SK-N-SH (cell line): ENCODE measurements around the gene BBIP1.

Experiments used
- FOXJ3 ChIP-seq: sonication (generic); formaldehyde crosslinking; IDR thresholded peaks from 2 replicates; pipeline ENCODE4 v1.5.1; 2020; ENCODE audit warnings: mild to moderate bottlenecking, missing genetic modification reagents
- MXI1 ChIP-seq: IDR thresholded peaks from 2 replicates; pipeline ENCODE4 v1.6.1; 2012; ENCODE audit warnings: mild to moderate bottlenecking, low read depth, low read length, improper control_type of control experiment
- TAF1 ChIP-seq: IDR thresholded peaks from 2 replicates; pipeline ENCODE4 v1.6.1; 2012; ENCODE audit warnings: low read depth, mild to moderate bottlenecking, low read length, moderate library complexity, borderline replicate concordance

DNA sequence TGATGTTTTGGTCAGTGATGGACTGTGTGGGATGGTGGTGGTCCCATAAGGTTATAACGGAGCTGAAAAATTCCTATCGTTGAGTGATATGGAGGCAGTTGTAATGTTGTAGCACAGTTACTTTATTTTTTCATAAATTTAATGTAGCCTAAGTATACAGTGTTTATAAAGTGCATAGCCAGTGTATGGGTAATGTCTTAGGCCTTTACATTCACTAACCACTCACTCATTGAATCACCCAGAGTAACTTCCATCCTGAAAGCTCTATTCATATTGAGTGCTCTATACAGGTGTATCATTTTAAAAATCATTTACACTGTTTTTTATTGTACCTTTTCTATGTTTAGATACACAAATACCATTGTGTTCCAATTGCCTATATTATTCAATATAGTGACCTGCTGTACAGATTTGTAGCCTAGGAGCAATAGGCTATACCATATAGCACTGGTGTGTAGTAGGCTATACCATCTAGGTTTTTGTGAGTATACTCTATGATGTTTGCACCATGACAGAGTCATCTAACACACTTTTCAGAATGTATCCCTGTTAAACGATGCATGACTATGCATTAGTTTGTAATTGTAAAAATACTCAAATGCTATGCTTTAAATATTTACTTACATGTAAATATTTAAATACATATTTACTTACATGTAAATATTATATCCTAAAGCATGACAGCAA lies 26.2 kb downstream of the BBIP1 start:
- no peak for TF ChIP-seq TAF1
- TF ChIP-seq MXI1 = no peak
- TF ChIP-seq FOXJ3 = no peak
